22Rv1 (cell line): ENCODE results near the gene COL4A6.

Experiments used
- H3K27ac ChIP-seq: fragments of 450-650 bp; 2 replicates; pipeline ENCODE4 v1.5.1; 2017
- ZFX ChIP-seq: fragments of 450-650 bp; IDR thresholded peaks from 2 replicates; pipeline ENCODE4 v1.6.1; 2017; ENCODE audit warnings: antibody characterized with exemption, borderline replicate concordance
- TF ChIP-seq, protein P1 (sequence below): fragments of 450-650 bp; IDR thresholded peaks from 2 replicates; pipeline ENCODE4 v1.5.1; 2017; ENCODE audit warnings: mild to moderate bottlenecking

COL4A6 gene

DNA sequence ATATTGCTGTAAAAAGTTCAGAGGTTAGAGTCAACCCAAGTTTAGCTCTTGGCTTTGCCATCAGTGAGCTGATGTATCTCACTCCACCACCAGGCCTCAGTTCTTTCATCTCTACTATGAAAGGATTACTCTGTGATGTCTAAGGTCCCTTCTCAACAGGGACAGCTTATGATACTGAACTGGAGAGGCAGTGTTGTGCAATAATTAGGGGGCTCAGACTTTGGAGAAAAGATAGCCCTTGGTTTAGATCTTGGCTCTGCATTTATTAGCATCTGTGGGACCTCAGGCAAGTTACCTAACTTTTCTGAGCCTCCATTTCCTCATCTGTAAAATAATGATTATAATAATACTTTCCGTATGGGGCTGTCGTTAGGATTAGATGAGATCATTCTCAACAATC is 89.0 kb downstream of the COL4A6 start:
- H3K27ac ChIP-seq, result no peak overlapping the region
- TF ChIP-seq ZFX, result no peak
- TF ChIP-seq, protein P1, sequence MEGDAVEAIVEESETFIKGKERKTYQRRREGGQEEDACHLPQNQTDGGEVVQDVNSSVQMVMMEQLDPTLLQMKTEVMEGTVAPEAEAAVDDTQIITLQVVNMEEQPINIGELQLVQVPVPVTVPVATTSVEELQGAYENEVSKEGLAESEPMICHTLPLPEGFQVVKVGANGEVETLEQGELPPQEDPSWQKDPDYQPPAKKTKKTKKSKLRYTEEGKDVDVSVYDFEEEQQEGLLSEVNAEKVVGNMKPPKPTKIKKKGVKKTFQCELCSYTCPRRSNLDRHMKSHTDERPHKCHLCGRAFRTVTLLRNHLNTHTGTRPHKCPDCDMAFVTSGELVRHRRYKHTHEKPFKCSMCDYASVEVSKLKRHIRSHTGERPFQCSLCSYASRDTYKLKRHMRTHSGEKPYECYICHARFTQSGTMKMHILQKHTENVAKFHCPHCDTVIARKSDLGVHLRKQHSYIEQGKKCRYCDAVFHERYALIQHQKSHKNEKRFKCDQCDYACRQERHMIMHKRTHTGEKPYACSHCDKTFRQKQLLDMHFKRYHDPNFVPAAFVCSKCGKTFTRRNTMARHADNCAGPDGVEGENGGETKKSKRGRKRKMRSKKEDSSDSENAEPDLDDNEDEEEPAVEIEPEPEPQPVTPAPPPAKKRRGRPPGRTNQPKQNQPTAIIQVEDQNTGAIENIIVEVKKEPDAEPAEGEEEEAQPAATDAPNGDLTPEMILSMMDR, result no peak

DNA sequence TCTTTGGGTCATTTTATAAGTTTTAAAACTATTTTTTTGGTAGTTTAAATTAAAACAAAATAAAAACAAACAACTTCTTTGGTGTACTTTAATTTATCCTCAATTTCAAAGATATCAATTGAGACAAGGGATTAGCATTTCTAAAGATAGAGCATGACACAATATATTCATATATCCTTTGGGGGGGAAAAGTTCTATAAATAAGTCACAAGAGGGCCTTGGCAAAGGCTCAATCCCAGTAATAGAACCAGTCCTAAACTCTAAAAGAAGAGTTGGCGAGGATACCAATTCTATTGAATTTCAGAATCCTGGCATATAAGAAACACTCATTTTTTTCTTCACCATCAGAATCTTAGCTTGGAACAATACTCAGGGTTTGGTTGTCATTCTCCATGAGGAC is 89.7 kb downstream of the COL4A6 start:
- TF ChIP-seq, protein P1, result no peak
- no peak for TF ChIP-seq ZFX
- H3K27ac ChIP-seq, result no peak overlapping the region

DNA sequence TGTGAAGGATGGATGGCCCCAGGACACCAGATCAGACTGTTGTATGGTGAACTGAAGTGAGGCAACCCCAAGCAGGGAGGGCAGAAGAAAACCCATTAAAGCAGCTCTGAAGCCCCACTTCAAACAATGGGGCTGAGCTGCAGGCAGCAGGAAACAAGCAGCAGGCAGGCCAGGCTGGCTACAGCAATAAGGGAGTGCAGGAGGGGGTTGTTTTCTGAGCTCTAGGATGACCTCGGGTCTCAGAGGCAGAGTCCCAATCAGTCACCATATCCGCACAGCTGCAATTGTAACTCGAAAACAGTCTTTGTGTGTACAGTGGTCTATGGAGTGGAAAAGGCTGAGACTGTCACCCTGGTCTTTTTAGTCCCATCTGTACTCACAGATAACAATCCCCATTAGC is 90.4 kb downstream of the COL4A6 start:
- TF ChIP-seq, protein P1, result no peak
- TF ChIP-seq ZFX, result no peak

DNA sequence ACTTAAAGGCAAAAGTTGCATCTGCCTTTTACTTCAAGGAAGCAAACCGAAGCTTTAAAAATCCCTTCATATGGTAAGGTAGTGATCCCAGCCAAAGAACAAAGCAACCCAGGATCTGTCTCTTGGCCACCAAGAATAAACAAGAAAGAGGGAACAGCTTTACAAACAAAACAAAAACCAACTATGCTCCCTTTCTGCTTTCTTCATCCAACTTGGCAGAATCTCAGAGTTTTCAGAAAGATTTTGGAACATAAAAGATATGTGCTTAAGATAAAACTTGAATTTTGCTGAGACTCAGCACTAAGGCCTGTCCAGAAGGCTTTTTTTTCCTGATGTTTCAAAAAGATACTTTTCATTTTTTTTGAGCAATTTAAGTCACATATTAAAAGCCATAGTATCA is 94.0 kb downstream of the COL4A6 start:
- H3K27ac ChIP-seq, result no peak overlapping the region
- TF ChIP-seq, protein P1, result no peak
- no peak for TF ChIP-seq ZFX

More for the DNA sequence above, 90.4 kb downstream of the COL4A6 start:
- H3K27ac ChIP-seq, result no peak overlapping the region

DNA sequence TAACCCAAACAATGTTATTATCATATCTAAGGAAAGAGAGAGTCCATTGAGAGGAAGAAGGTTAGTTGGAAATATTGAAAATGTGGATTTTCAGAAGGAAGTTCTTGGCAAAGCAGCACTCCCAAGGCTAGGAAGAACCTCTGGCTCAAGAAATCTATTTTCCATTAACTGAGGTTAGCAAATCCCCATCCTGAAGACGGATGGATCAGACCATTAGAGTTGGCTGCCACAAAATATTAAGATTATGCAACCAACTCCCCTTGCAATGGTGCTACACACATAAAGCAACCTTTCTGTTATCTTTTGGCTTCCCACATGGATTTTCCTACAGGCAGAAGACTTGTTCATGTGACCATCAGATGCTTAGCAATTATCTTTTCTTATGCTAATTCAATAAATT is 96.3 kb downstream of the COL4A6 start:
- no peak overlapping the region for H3K27ac ChIP-seq
- TF ChIP-seq, protein P1, result no peak
- TF ChIP-seq ZFX, result no peak

DNA sequence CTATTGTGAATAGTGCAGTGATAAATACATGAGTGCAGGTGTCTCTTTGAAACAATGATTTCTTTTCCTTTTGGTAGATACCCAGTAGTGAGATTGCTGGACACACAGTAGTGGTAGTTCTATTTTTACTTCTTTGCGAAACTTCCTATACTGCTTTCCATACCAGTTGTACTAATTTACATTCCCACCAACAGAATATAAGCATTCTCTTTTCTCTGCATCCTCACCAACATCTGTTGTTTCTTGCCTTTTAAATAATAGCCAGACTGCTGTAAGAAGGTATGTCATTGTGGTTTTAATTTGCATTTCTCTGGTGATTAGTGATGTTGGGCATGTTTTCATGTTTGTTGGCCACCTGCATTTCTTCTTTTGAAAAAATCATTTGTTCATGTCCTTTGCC is 105.9 kb downstream of the COL4A6 start:
- no peak overlapping the region for H3K27ac ChIP-seq
- no peak for TF ChIP-seq ZFX
- TF ChIP-seq, protein P1, result no peak

DNA sequence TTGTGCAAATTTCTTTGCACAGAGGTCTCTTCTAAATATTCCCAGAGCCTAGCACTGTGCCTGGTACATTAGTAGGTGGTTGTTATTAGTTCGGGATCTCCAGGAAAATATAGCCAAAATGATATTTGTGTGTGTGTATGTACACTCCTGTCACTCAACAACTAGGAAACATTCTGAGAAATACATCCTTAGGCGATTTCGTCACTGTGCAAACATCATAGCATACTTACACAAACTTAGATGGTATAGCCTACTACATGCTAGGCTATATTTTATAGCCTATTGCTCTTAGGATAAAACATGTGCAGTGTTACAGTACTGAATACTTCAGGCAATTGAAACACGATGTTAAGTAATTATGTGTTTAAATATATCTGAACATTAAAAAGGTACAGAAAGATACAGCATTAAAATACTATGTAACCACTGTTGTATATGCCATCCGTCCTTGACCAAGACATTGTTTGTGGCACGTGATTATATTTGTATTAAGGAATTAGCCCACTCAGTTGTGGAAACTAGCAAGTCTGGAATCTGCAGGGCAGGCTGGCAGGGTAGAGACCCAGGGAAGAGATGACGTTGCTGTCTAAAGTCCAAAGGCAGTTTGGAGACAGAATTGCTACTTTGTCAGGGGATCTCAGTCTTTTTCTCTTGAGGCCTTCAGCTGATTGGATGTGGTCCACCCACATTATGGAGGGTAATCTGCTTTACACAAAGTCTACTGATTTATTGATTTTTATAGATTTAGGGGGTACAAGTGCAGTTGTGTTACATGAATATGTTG is 106.9 kb downstream of the COL4A6 start:
- no peak overlapping the region for H3K27ac ChIP-seq
- no peak for TF ChIP-seq ZFX
- TF ChIP-seq, protein P1, result no peak
